Testis (tissue), 2 donors: ENCODE measurements around the gene PLXDC2.

Experiments
- POLR2A ChIP-seq: fragments of 450-650 bp; IDR thresholded peaks from one replicate; pipeline ENCODE4 v1.6.1; 2017; ENCODE audit warnings: antibody characterized with exemption, mild to moderate bottlenecking, moderate library complexity
- TF ChIP-seq, protein P1 (sequence below), 3 experiments: fragments of 450-650 bp in 2 of 3; fragments of 200-600 bp in 1 of 3; sonication (generic) in 1 of 3; IDR thresholded peaks; one replicate each; pipeline ENCODE4 v1.5.1; 2016 to 2019; ENCODE audit warnings: antibody characterized with exemption in 3 of 3, mild to moderate bottlenecking in 2 of 3, moderate library complexity in 1 of 3

DNA sequence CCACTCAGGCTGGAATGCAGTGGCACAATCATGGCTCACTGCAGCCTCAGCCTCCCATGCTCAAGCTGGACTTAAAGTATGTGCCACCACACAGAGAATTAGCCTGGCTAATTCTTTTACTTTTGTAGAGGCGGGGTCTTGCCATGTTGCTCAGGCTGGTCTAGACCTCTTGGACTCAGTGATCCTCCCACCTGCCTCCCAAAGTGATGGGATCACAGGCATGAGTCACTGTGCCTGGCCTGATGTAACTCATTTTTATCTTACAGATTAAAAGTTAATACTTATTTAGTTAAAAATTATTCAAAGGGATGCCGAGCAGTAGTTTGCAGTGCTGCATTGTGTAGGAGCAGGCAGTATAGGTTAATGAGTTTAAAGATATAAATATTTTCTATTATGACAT lies 12.6 kb upstream of the PLXDC2 start:
- TF ChIP-seq, protein P1, sequence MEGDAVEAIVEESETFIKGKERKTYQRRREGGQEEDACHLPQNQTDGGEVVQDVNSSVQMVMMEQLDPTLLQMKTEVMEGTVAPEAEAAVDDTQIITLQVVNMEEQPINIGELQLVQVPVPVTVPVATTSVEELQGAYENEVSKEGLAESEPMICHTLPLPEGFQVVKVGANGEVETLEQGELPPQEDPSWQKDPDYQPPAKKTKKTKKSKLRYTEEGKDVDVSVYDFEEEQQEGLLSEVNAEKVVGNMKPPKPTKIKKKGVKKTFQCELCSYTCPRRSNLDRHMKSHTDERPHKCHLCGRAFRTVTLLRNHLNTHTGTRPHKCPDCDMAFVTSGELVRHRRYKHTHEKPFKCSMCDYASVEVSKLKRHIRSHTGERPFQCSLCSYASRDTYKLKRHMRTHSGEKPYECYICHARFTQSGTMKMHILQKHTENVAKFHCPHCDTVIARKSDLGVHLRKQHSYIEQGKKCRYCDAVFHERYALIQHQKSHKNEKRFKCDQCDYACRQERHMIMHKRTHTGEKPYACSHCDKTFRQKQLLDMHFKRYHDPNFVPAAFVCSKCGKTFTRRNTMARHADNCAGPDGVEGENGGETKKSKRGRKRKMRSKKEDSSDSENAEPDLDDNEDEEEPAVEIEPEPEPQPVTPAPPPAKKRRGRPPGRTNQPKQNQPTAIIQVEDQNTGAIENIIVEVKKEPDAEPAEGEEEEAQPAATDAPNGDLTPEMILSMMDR (IDR thresholded peaks at IDR 0.05): no peak
- TF ChIP-seq POLR2A: no peak
